Anterior cingulate cortex (tissue), 58 donors: ENCODE data around the gene CEMP1.
"Not testable (repeated sequence)": the region's sequence is repeated elsewhere in the genome, so short reads cannot be mapped to it uniquely, and the experiment has no call there.

Source experiments
- DNase-seq, 58 donors: peaks; one replicate each; lab custom pipeline; 2025; lab: John Stamatoyannopoulos, UW

CEMP1 gene, protein sequence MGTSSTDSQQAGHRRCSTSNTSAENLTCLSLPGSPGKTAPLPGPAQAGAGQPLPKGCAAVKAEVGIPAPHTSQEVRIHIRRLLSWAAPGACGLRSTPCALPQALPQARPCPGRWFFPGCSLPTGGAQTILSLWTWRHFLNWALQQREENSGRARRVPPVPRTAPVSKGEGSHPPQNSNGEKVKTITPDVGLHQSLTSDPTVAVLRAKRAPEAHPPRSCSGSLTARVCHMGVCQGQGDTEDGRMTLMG

DNA sequence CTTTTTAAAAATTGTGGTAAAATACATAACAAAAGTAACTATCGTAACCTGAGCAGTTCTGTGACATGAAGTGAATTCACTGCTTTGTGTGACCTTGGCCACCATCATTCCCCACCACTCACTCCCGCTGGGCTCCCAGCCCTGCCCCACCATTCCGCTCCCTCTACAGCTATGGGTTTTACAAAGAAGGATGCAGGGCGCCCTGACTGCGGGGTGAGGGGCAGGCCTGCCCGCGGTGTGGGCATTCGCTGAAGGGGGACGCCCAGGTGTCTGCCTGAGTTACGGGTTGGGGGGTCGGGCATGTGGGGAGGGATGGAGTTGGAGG, at the start of gene CEMP1:
CEMP1 (minus strand) TSS at position 38 of the 325 bp plus-strand sequence. CDS start 335 bp downstream, outside the sequence.
- peak in 2 of 58 donors; percentile 67 to 69 for DNase-seq

DNA sequence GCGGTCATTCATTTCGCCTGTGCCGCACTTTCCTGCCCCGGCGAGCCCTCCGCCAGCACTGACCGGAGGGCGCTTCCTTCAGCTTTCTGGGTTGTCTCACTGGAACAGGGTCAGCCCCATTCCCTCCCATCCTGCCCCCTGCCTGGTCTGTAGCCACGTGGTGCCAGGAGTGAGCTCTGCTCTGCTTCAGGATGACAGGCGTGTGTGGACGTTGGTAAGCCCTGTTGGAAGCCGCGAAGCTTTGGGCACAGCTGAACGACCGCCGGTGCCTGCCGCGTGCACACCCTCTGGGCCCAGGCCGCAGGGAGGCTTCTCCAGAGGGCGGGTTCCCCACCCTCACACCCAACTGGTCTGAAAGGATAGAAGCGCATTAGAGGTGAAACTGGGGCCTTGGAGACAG, 49.6 kb upstream of the CEMP1 start:
- not testable (repeated sequence) for DNase-seq

DNA sequence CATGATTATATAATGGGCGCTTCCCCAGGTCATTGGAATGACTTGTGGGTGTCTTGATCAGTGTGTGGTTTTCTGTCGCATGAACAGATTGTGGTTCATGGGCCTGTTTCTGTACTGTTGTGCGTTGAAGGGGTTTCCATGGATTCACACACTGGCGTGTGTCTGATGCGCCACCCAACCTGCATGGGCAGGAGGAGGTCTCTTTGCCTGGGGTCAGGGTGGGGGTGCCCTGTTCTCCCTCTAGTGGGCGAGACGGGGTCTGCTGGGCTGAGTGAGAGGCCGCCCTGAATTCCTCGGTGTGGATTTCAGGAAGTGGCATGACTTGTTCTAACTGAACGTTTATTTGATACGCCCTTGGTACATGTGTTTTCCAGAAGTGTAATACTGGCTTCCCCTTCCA, 48.9 kb upstream of the CEMP1 start:
- DNase-seq = not testable (repeated sequence)

DNA sequence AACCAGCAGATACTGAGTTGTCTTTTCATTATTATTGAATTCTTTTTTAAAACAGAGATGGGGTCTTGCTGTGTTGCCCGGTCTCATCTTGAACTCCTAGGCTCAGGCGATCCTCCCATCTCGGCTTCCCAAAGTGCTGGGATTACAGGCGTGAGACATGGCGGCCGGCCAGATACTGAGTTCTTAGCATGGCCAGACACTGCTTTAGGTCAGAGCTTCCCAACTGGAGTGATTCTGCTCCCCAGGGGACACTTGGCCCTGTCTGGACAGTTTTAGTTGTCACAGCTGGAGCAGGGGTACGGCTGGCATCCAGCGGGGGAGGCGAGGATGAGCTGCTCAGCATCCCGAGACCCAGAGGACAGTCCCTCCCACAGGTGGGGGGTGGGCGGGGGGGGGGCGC, 47.7 kb upstream of the CEMP1 start:
- DNase-seq = not testable (repeated sequence)

DNA sequence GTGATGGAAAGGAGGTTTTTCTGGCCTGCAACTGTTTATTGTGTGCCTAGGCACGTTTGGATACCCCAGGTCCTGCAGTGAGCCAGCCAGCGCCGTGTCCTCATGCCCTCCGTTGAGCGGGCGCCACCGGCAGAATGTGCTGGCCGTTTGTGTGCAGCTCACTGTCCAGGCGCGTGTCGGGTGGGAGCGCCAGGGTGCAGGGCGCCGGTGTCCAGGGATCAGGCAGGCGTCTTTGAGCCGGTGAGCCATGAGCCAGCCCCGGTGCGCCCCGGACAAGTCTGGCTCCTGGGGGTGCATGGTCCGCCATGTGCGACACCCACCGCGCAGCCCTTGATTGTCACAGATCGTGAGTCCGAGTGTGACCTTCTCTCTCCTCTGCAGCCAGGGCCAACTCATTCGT, 45.8 kb upstream of the CEMP1 start:
- not testable (repeated sequence) for DNase-seq

DNA sequence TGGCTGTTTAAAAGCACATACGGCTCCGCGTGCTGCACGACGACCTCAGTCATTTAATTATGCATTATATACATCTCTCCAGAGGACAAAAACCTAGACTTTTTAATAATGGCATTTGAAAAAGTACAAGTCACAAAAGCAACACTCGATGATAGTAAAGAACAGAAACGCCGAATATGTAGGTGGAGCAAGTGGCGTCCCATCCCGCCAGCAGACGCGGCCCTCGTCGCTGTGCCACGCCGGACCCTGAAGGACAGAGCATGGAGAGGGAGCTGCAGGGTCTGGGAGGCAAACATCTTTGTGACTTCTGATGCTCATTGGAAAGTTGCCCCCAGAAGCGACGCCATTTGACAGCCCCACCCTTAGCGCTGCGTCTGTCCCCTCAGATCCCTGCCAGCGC, 44.6 kb upstream of the CEMP1 start:
- not testable (repeated sequence) for DNase-seq

DNA sequence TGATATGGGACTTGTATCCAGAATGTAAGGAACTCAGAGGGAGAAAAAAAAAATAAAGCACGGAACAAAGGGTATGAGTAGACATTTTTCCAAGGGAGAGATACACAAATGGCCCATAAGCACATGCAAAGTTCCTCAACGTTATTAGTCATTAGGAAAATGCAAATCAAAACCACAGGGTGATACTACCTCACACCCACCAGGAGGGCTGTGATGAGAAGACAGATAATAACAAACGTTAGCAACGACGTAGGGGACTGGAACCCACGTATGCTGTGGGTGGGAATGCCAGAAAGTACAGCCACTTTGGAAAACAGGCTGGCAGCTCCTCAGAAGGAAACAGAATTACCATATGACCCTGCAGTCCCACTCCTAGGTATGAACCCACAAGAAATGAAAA, 41.5 kb upstream of the CEMP1 start:
- DNase-seq = not testable (repeated sequence)

DNA sequence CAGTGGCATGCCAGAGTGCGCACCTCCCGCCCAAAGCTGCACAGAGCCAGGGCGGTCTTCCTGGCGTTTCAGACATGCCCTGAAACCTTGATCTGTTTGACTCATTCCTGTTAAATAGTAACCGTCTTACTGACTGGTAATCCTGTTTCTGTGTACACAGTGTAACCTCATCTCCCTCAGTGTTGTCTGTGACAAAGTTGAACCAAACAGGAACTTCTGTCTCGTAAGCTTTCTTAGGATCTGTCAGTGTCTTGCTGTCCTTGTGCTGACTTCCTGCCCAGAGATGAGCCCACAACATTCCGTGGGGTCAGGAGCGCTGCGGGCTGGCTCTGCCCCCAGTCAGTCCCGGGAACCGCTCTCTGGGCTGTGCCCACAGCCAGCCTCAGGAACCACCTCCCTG, 37.4 kb upstream of the CEMP1 start:
- not testable (repeated sequence) for DNase-seq

DNA sequence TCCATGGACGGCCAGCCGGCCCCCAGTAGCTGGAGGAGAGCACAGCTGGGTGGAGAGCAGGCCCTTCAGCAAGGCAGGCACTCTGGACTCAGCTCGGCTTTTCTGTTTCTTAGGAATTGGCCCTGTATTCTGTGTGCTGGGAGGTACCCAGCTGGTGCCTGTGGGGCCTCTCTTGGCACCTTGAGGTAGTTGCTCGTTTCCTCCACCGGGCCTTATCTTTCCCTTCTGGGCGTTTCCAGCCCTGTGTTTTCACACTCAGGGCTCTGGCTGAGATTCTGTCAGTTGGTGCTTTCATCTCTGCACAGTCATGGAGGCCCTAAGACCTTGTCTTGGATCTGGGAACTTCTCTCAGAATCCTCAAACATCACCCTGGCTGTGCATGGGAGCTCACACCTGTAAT, 36.3 kb upstream of the CEMP1 start:
- not testable (repeated sequence) for DNase-seq

DNA sequence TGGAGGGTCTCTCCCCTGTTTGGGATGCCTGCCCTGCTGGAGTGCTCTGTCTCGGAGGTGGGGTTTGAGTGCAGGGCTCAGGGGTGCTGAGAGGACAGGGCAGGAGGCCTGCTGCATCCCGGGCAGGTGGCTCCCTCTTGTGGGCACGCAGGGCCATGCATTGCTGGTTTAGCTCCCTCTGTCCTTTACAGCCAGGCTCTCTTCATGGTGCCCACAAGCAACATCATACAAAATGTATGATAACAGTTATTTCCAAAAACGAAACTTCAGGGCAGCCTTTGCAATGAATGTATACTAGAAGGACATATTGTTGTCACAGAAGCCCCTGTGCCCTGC, 29.6 kb upstream of the CEMP1 start:
- not testable (repeated sequence) for DNase-seq

DNA sequence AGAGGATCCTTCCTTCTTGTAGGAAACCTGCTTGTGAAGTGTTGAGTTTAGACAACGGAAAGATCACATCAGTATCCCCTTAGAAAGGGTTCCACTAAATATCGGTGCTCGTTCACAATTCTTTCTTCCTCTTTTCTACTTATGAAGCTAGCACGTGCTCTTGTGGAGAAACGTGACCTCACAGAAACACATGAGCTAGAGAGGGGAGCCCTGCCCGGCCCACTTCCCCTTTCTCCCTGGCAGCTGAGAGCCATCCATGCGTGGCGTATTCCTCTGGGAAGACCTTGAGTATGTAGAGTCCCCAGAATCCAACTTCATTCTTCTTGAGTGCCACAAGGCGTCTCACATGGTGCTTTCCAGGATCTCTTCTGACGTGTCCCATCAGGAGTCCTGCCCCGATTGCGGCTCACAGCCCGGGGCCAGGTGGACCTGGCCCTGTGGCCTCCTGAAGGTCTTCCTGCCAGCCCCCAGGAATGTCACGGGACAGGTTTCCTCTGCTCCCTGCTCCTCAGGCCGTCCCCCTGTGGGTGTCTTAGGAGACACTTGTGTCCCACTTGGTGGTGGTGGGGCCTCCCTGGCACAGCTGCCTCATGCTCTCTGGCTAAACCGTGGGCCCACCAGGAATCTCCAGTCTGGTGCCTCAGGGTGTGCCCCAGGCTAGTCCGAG, 29.1 kb upstream of the CEMP1 start:
- not testable (repeated sequence) for DNase-seq

DNA sequence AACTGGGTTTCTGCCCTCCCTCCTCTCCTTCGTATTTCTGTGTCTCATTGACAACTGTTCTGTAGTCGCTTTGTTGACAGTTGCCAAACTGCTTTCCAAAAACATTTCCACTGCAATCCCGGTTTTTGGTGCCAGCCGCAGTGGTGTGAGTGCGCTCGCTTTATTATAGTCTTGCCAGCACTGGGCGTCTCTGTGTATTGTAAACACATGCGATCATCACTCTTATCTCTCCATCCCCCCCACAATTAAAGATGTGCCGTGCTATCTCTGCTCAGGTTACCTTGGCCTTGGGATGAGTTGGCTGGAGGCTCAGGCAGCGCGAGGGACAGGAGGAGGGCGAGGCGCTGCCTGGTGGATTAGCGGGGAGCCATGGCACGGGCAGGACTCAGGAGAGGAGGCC, 25.9 kb upstream of the CEMP1 start:
- DNase-seq = not testable (repeated sequence)

DNA sequence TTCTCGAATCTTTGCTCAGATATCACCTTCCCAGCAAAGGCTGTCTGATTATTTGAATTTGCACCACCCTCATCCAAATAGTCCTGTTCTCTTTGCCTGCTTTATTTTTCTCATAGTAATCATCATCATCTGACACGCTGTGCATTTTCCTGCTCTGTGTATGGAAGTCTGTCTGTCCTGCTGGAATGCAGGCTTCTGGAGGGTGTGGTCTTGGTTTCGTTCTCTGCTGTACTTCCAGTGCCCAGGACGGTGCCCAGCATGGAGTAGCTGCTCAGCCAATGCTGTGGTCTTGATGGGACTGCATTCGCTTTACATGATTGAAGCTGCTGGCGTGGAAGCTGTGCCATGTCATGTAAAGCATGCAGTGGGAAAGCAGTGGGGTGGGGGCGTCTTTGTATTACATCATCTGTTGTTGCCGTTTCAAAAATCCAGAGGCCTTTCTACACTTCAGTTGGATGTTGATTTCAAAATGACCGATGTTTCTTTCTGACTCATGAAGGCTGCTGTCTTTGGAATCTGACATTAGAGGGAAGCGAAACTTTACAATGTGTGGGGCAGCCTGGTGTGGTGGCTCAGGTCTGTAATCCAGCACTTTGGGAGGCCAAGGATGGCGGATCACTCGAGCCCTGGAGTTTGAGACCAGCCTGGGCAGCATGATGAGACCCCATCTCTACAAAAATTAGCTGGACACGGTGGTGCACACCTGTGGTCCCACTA, 23.7 kb upstream of the CEMP1 start:
- not testable (repeated sequence) for DNase-seq

DNA sequence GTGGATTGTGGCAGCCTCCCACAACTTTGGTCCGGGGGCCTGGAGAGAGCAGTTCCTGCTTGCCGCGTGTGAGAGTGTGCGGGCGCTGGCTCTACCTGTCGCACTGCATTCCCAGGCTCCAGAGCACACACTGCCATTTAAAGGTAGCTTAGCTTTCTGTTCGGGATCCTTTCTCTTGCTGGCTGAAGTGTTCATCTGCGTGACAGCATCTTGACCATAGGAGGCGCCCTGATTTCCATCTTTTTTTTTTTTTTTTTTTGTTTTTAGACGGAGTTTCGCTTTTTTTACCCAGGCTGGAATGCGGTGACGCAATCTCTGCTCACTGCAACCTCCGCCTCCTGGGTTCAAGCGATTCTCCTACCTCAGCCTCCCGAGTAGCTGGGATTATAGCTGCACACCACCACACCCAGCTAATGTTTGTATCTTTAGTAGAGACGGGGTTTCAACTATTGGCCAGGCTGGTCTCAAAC, 20.2 kb upstream of the CEMP1 start:
- not testable (repeated sequence) for DNase-seq

DNA sequence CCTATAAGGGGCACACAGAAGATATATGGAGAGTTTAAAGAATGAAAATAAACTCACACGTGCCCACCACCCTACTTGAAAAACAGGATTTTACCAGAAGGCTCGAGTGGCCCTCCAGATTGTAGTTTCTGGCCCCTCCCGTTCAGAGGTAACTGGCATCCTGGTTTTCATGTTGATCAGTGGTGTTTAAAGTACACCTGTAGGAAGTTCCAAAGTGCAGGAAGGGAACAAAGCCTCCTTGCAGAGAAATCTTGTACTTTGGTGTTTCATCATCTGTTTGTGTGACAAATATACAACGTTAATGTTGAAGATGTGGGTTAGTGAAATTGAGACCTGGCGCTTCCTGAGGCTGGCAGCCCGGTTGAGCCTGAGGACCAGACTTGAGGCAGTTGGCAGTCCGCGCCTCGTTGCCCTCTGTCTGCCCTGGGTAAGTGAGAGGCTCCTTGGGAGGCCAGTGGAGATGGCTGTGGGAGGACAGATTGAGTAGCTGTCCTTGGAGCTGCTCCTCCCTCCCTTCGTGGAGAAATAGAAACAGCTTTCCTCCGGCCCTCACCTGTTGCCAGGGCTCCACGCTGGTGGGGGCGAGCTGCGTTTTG, 19.2 kb upstream of the CEMP1 start:
- DNase-seq = not testable (repeated sequence)

DNA sequence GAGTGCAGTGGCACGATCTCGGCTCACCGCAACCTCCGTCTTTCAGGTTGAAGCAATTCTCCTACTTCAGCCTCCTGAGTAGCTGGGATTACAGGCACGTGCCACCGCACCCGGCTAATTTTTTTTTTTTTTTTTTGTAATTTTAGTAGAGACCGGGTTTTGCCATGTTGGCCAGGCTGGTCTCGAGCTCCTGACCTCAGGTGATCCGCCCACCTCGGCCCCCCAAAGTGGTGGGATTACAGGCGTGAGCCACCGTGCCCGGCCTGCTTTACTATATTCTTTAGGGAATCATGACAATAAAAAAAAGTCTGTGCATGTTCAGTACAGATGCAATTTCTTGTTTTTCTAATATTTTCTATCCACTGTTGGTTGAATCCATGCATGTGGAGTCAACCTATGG, 12.6 kb upstream of the CEMP1 start:
- DNase-seq = not testable (repeated sequence)

DNA sequence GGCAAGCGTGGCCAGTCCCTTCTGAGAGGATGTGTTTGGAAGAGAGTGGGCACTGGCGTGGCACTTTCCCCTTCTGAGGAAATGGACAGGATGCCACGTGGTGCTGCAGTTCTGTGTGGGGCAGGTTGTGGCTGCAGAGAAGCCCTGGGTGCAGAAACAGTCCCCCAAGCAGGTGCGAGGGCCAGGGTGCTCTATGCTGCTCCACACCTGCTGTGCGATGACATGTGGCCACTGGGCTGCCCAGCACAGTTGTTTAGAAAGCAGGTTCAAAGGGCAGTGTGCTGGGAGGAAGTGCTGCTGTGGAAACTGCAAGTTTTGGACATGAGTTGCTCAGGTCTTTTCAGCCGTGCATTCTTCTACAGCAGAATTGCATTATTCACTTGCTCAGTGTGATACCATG, 10.2 kb upstream of the CEMP1 start:
- DNase-seq = not testable (repeated sequence)

DNA sequence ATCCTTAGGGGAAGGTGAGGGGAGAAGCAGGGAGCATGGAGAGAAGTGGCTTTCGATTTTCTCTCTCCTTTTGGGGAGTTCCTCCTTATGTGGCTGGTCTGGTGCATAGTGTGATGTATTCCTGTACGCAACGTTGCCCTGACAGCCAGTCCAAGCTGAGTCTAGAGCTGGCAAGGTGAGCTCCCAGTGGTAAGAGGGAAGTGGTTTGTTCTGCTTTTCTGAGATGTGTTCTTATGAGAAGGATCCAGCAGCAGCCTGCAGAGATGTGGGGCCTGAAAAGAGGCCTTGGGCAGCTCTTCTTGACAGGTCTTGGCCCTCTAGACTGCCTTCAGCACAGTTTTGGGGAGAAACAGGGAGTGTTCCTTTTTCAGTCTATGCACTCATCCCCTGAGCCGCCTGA, 9.7 kb upstream of the CEMP1 start:
- not testable (repeated sequence) for DNase-seq

DNA sequence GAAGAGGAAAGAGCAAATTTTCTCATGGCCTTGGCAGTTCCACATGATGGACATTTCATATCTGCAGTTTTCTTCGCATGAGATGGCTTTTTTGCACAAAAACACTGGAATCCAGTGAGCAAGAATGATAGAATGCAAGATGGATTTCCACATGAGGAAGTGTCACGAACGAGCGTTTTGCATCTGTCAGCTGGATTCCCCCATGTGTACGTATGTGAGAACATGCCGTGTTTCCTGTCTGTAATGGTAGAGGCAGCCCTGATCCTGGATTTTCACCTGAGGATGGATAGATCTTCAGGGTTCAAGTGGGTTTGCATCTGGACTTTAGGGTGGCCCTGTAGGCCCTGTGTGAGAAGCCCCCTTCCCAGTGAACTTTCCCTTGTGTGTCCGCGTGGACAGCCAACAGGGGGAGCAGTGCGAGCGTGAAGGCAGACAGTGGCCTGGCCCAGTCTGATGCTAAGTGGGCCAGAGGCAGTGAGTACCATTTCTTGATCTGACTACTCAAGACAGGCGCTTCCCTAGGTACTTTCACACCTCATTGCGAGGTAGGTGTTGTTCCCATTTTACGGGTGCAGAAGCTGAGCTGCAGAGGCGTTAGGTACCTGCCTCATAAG, 8.7 kb upstream of the CEMP1 start:
- peak in 10 of 58 donors; percentile 3 to 55 (median 36) for DNase-seq

DNA sequence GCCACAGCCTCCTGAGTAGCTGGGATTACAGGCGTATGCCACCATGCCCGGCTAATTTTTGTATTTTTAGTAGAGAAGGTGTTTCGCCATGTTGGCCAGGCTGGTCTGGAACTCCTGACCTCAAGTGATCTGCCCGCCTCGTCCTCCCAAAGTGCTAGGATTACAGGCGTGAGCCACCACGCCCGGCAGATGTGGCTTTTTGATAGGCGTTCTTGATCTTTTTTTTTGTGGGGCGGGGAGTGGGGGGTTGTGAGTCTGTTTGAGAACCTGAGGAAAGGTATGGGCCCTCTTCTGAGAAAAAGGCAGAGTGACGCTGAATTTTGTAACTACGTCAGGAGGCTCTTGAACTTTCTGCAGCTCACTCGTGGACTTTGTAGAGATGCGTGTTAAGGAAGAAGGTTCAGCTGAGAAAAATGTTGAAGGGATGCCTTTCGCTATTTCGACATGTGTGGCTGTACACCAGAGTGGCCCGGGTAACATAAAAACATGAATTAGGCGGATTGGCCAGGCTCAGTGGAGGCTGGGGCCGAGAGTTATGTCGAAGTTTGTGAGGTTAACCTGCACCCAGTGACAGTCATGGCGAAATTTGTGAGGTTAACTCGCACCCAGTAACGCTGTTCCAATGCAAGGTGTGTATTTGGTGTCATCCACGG, 8.1 kb upstream of the CEMP1 start:
- not testable (repeated sequence) for DNase-seq
